GM18508 (cell line): ENCODE data around the gene GALNTL6.

Source experiments
- ATAC-seq: cut with Tn5 transposase; IDR thresholded peaks from one replicate; pipeline ENCODE4 v1.9.1; 2021; ENCODE audit warnings: moderate number of reproducible peaks; ENCODE audit not compliant: insufficient read depth, unreplicated experiment

The GALNTL6 gene

DNA sequence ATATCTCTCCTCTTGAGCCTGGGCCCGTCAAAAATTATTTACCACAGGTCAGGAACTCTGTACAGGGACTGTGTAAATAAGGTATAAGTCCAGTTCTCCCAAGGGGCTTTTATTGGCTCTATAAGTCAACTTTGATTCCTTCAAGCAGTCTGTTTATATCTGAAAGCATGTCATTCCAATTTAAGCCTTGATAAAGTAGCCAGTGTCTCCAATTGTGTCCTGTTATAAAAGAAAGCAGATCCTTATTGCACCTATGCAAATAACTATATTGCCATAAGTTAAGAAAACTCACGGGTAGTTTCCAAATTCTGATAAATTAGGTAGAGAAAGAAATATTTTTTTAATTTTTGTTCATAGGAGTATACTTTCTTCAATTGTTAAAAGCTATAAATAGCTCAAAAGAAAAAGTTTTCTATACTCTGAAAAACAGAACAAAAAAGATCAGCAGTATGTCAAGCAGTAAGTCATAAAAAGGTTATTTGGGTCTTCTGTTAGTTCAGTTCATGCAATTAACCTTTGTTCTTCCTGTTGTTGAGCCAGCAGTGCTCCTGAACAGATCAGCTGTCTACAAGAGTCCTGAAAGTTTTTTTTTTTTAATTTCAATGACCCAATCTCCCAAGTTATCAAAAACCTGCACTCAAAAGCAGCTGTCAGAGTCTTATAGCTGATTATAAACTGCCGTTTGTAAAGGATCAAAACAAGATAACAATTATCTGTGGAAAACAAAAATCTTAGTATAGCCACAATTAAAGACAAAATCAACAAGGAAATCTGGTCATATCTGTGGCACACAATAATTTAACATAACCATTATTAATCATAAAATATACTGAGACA lies 1177.0 kb downstream of the GALNTL6 start:
- no peak for ATAC-seq

GRCh38 chr4:172992648-172993378 lies 1179.6 kb downstream of the GALNTL6 start:
- ATAC-seq = no peak

GRCh38 chr4:172995161-172995560 lies 1182.0 kb downstream of the GALNTL6 start:
- no peak for ATAC-seq

DNA sequence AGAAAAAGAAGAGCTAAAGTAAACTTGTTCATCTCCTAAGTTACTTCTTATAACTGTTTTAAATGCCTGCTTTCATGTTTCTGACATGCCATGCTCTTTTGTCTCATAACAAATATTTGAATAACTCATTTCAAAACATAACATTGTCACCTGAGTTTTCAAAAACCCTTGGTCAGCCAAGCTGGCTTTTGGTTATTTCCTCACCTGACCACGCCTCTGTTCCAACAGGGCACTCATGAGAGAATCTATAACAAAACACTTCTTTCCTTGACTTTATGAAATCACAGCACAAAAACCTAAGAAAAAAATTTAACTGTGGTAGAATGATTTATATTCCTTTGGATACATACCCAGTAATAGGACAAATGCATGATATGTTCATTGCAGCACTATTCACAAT lies 1182.5 kb downstream of the GALNTL6 start:
- ATAC-seq = no peak

GRCh38 chr4:172996571-172997216 lies 1183.5 kb downstream of the GALNTL6 start:
- no peak for ATAC-seq

DNA sequence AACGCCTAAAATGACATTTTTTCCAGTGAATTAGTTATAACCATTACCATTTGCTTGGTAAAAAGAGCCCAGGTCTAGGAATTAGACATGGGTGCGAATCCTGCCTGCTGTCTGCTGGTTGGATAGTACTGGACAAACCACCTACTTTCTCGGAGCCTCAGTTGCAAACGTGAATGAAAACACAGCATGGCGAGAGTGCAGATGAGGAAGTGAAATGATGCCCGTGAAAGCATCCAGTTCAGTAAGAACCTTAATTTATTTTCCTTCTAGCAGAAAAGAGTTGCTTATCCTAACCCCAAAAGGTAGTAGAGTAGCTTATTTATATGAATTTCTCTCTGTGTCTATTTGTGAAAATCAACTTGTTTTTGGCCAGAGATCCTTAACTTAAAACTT lies 1184.0 kb downstream of the GALNTL6 start:
- no peak for ATAC-seq

- ATAC-seq = no peak
These were observed 1184.7 kb downstream of the GALNTL6 start for GRCh38 chr4:172997856-172998255.

- no peak for ATAC-seq
These were observed 1185.6 kb downstream of the GALNTL6 start for GRCh38 chr4:172998527-172999469.

GRCh38 chr4:173001571-173001970 lies 1188.4 kb downstream of the GALNTL6 start:
- no peak for ATAC-seq

DNA sequence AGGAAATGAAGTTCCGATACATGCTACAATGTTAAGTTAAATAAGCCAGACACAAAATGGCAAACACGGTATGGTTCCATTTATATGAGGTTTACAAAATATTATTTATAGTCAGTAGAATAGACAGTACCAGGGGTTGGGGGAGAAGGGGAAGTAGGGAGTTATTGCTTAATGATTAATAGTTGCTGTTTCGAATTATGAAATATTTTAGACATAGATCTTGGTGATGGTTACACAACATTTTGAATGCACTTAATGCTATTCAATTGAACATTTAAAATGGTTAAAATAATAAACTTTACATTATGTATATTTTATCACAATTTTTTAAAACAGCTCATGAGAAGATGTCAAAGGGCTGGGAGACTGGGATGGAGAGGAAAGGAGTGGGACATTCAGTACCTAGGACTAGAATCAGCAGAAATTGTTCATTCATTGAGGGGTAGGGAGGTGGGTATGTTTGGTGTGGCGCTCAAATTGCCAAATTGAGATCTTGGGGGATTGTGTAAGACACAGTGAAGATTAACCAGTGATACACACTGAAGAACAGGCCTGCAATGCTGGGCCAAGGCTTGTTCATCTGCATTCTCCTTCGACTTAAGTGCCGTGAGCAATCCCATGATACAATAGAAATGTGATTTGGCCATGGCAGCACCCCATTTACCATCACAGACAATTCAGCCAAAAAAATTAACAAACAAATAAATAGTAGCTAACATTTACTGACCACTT lies 1189.8 kb downstream of the GALNTL6 start:
- ATAC-seq = no peak

- ATAC-seq = no peak
These were observed 1192.9 kb downstream of the GALNTL6 start for GRCh38 chr4:173005912-173006633.

- ATAC-seq = no peak
These were observed 1195.2 kb downstream of the GALNTL6 start for GRCh38 chr4:173008436-173008835.

GRCh38 chr4:173009129-173009823 lies 1196.1 kb downstream of the GALNTL6 start:
- no peak for ATAC-seq

GRCh38 chr4:173012608-173013007 lies 1199.4 kb downstream of the GALNTL6 start:
- no peak for ATAC-seq

DNA sequence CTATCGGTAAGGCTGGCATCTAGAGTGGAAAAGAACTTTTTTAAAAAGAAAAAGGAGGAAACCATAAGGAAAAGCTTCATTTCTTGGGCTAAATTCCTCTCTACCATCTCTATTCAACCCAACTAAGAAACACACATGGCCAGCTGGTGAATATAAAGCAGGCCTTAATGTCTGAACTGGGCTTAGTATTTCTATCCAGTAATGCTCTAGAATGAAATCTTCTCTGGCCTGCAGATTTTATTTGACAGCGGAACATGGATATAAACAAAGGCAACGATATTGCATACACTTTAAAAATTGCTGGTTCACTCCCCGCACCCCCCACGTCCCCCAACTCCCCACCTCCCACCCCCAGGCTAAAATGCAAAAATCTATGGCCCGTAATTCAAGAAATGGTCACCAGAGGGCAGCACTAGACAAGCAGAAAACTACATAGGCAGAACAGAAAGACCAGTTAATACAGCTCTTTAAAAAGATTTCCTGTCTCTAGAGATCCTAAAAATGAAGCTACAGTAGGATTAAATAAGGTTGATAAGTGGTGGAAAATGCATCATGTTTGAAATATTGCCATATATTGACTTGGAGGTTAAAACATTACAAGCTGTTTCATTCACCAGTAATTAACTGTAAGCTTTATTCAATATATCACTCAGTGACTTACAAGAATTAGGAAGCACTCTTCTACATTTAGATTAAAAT lies 1200.2 kb downstream of the GALNTL6 start:
- no peak for ATAC-seq

- no peak for ATAC-seq
These were observed 1200.9 kb downstream of the GALNTL6 start for GRCh38 chr4:173014113-173014558.

DNA sequence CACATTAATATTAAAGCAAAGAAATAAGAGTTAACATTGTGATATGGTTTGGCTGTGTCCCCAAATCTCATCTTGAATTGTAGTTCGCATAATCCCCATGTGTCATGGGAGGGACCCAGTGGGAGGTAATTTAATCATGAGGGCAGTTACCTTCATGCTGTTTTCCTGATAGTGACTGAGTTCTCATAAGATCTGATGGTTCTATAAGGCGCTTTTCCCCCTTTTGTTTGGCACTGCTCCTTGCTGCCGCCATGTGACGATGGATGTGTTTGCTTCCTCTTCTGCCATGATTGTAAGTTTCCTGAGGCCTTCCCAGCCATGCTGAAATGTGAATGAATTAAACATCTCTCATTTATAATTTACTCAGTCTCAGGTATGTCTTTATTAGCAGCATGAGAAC lies 1201.6 kb downstream of the GALNTL6 start:
- ATAC-seq = no peak

DNA sequence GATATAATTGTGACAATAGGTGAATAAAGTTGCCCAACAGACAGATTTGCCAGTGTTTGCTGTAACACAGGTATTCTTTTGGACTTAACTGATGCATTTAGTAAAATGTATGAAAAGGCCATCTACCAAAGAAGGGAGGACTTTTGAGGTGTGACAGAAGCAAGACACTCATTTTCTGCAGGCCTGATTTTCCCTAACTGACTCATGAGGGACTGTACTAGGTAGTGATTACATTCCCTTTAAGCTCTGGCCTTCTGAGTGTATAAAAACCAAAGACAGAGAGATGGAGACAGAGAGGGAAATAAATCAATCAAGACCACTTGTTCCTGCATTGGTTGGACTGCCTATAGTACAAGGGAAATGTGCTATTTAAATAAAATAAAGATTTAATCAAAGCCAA lies 1204.6 kb downstream of the GALNTL6 start:
- ATAC-seq = no peak
